Peyer's patch (tissue), 4 donors: ENCODE measurements around the gene MYOCD. TPM values are rescaled to one million over a fixed set of nuclear protein-coding genes. Genes with fewer than 3 reads are reported as not detected.

Experiments
- DNase-seq, 3 donors: peaks; one replicate each; pipeline ENCODE4 v3.0.0-alpha.2; 2017 to 2019
- H3K27ac ChIP-seq, 4 donors: fragments of 200-600 bp; sonication (generic); one replicate each; pipeline ENCODE4 v1.5.1; 2016 to 2019
- H3K27me3 ChIP-seq, 2 donors: fragments of 200-600 bp; sonication (generic); one replicate each; pipeline ENCODE4 v1.5.1; 2019
- H3K36me3 ChIP-seq, 3 donors: fragments of 200-600 bp; sonication (generic); one replicate each; pipeline ENCODE4 v1.5.1; 2016 to 2019
- H3K4me1 ChIP-seq, 4 donors: fragments of 200-600 bp; sonication (generic); one replicate each; pipeline ENCODE4 v1.5.1; 2016 to 2019
- H3K4me3 ChIP-seq, 4 donors: fragments of 200-600 bp; sonication (generic); 1 replicate in 3 of 4; 2 replicates in 1 of 4; pipeline ENCODE4 v1.5.1; 2016 to 2019; ENCODE audit warnings: mild to moderate bottlenecking in 1 of 4
- H3K9me3 ChIP-seq, 4 donors: fragments of 200-600 bp; sonication (generic); one replicate each; pipeline ENCODE4 v1.5.1; 2016 to 2019; ENCODE audit warnings: mild to moderate bottlenecking in 1 of 4
- CTCF ChIP-seq, 6 experiments: fragments of 450-650 bp in 4 of 6; fragments of 200-600 bp in 2 of 6; sonication (generic) in 1 of 6; IDR thresholded peaks; one replicate each; pipeline ENCODE4 v1.5.1; 2017 to 2019; ENCODE audit warnings: antibody characterized with exemption in 6 of 6, mild to moderate bottlenecking in 3 of 6, moderate library complexity in 1 of 6
- POLR2A ChIP-seq, 2 donors: fragments of 450-650 bp; IDR thresholded peaks; one replicate each; pipeline ENCODE4 v1.5.1; 2017; ENCODE audit warnings: antibody characterized with exemption in 2 of 2, mild to moderate bottlenecking in 2 of 2, moderate library complexity in 2 of 2
- total RNA-seq, 4 donors: library from RNA; depleted of rRNA; stranded (reverse); fragments of >200 nt; gene quantifications; one replicate each; pipeline ENCODE4 v1.1.0, GENCODE V29; 2016

Gene MYOCD
- total RNA-seq, 4 donors from 2014 or later: 1.2 to 5.2 (median 3.4) TPM

DNA sequence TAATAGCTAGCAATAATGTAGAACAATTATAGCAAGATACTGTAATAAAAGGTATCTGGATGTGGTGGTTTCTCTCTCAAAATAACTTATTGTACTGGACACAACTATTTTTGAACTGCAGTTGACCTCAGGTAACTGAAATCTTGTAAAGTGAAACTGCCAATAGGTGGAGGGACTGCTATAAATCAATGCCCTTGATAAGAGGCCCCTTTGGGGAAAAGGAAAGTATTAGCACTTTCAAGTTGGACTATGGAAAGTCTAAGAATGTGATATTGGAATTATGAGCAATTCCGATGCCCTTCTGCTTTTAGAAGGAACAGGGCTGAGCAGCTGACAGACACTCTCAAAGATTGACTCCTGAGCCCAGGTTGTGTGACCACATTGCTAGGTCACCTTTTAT is 79.1 kb downstream of the MYOCD start:
- H3K27ac ChIP-seq: peak overlapping the region in 1 of 4 donors; percentile 25
- TF ChIP-seq POLR2A (IDR thresholded peaks at IDR 0.05) (no peak), CTCF (IDR thresholded peaks at IDR 0.05) (no peak)
- no peak for DNase-seq

DNA sequence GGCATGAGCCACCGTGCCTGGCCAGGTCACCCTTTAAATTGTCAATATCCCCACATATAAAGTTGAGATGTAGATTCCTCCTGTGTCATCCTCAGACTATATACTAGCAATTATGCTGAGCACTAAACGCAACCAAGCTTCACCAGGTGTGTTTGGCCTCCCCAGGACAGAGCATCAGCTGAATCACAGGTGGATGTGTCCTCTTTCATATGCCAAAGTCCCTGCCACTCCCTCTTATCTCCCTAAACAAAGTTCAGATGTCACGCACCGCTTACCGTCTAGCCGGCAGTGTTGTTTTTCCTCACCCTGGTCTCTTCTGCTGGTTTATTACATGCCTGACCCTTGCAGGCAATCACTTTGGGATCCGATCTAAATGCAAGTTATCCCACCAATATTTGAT is 79.8 kb downstream of the MYOCD start:
- Histone ChIP-seq H3K36me3 (no peaks in the 10 kb centered on the region), H3K27ac (no peak overlapping the region), H3K27me3 (no peaks in the 10 kb centered on the region), H3K4me1 (peaks cover 0 to 4% (median 0%) of the 10 kb centered on the region in 4 donors), H3K9me3 (no peaks in the 10 kb centered on the region), H3K4me3 (no peak overlapping the region)
- DNase-seq: peak in 1 of 3 donors; percentile 62
- TF ChIP-seq POLR2A (IDR thresholded peaks at IDR 0.05): no peak
- TF ChIP-seq CTCF (IDR thresholded peaks at IDR 0.05): no peak

More for the DNA sequence above, 79.1 kb downstream of the MYOCD start:
- Histone ChIP-seq H3K27me3 (no peaks in the 10 kb centered on the region), H3K36me3 (no peaks in the 10 kb centered on the region), H3K9me3 (no peaks in the 10 kb centered on the region), H3K4me1 (peaks cover 0 to 4% (median 0%) of the 10 kb centered on the region in 4 donors), H3K4me3 (no peak overlapping the region)

DNA sequence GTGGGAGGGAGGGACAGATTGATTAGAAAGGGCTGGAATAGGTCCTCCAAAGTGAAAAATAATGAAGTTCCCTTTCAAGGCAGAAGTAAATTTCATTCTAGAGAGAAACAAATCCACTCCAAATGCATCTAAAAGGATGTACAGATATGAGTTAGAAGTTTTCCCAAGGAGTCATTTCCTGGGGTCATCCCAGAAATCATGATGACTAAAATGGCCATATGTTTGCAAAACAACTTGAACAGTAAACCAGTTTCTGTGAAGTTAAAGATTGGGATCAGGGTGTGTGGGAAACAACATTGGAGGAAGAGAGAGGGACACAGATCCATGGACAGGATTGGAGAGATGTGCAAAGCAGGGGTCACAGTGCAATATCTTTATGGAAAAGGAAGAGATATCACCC is 91.1 kb downstream of the MYOCD start:
- Histone ChIP-seq H3K36me3 (no peaks in the 10 kb centered on the region), H3K4me3 (no peak overlapping the region), H3K9me3 (no peaks in the 10 kb centered on the region), H3K27me3 (no peaks in the 10 kb centered on the region), H3K4me1 (no peaks in the 10 kb centered on the region), H3K27ac (no peak overlapping the region)
- no peak for TF ChIP-seq CTCF (IDR thresholded peaks at IDR 0.05)
- TF ChIP-seq POLR2A (IDR thresholded peaks at IDR 0.05): no peak
- DNase-seq: no peak

- Histone ChIP-seq H3K4me3 (no peak overlapping the region), H3K36me3 (no peaks in the 10 kb centered on the region), H3K9me3 (no peaks in the 10 kb centered on the region), H3K27me3 (no peaks in the 10 kb centered on the region), H3K4me1 (no peaks in the 10 kb centered on the region), H3K27ac (no peak overlapping the region)
- DNase-seq: no peak
- TF ChIP-seq CTCF (IDR thresholded peaks at IDR 0.05) (no peak), POLR2A (IDR thresholded peaks at IDR 0.05) (no peak)
These were observed 93.4 kb downstream of the MYOCD start for GRCh38 chr17:12759090-12759489.

GRCh38 chr17:12765548-12765947 is 99.9 kb downstream of the MYOCD start:
- Histone ChIP-seq H3K9me3 (no peaks in the 10 kb centered on the region), H3K27ac (no peak overlapping the region), H3K36me3 (no peaks in the 10 kb centered on the region), H3K27me3 (no peaks in the 10 kb centered on the region), H3K4me1 (no peaks in the 10 kb centered on the region), H3K4me3 (no peak overlapping the region)
- TF ChIP-seq POLR2A (IDR thresholded peaks at IDR 0.05) (no peak), CTCF (IDR thresholded peaks at IDR 0.05) (no peak)
- DNase-seq: peak in 1 of 3 donors; percentile 59

DNA sequence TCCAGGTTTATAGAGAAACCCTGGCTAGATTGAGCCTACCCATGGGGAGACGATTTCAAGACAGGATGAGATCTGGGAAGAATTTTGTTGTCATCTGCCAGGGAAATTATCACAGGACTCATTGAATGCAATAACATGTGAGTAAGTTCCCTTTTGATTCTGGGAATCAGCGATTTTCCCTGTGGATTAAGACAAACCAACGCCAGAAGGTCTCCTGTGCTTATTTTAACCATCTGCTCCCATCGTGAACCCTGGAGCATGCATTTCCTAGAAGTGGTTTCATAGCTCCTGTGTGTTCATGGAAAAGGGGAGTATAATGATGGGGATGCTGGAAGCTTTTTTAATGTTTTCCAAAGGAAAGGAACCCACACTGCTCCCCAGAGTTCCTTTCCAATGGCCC is 102.6 kb downstream of the MYOCD start:
- Histone ChIP-seq H3K27me3 (no peaks in the 10 kb centered on the region), H3K36me3 (no peaks in the 10 kb centered on the region), H3K4me1 (no peaks in the 10 kb centered on the region), H3K4me3 (no peak overlapping the region), H3K27ac (no peak overlapping the region), H3K9me3 (no peaks in the 10 kb centered on the region)
- DNase-seq: no peak
- no peak for TF ChIP-seq CTCF (IDR thresholded peaks at IDR 0.05)
- TF ChIP-seq POLR2A (IDR thresholded peaks at IDR 0.05): no peak
